Measurements from ENCODE around the gene EHD4. TPM values are rescaled to one million over a fixed set of nuclear protein-coding genes. Genes with fewer than 3 reads are reported as not detected.

Gene EHD4
- polyA plus RNA-seq, 1 of the 3 experiments (the other 2 are of a cell fraction) = 17.5 TPM

- H3K27ac ChIP-seq (ENCODE audit: low read depth in 2 of 2, low read length in 1 of 2) = no peak overlapping the region
- H3K36me3 ChIP-seq (replicated peaks in 1 of 2; ENCODE audit: control insufficient read depth in 1 of 2, insufficient read depth in 2 of 2, low read length in 1 of 2) = peaks cover 0 to 8% of the 10 kb centered on the region in 2 experiments
- H3F3A ChIP-seq (replicated peaks; ENCODE audit: insufficient read depth) = no peaks in the 10 kb centered on the region
- no peak overlapping the region for H3K9ac ChIP-seq
- no peaks in the 10 kb centered on the region for H3K27me3 ChIP-seq (ENCODE audit: insufficient read depth)
- no peak overlapping the region for H3K4me3 ChIP-seq (ENCODE audit: low read depth in 2 of 2, low read length in 1 of 2)
- POLR2A ChIA-PET = interaction anchor here (0.7 kb wide), 1 partner anchor 11 kb away, joined by 5 read pairs; no protein-coding TSS in a partner anchor
- no peak overlapping the region for H3K4me2 ChIP-seq
- H3K79me2 ChIP-seq (ENCODE audit: insufficient read depth) = peaks cover 43% of the 10 kb centered on the region
- H2AFZ ChIP-seq (ENCODE audit: low read depth) = no peak overlapping the region
- WGBS (ENCODE audit: low lambda C conversion rate) = 96% methylated on average over 12 of the region's 12 CpGs
- H4K20me1 ChIP-seq (ENCODE audit: insufficient read depth) = no peaks in the 10 kb centered on the region
- no peak for DNase-seq
- TF ChIP-seq REST (IDR thresholded peaks at IDR 0.05; ENCODE audit: low read depth, low read length) (no peak), USF1 (IDR thresholded peaks at IDR 0.05; ENCODE audit: borderline replicate concordance, low read depth) (no peak), USF2 (IDR thresholded peaks at IDR 0.05; ENCODE audit: borderline replicate concordance, low read depth, low read length) (no peak), PBX3 (IDR thresholded peaks at IDR 0.05) (no peak), FOXM1 (IDR thresholded peaks at IDR 0.05; ENCODE audit: low read depth) (no peak), RCOR1 (IDR thresholded peaks at IDR 0.05; ENCODE audit: low read length) (no peak), EZH2phosphoT487 (IDR thresholded peaks at IDR 0.05; ENCODE audit: borderline replicate concordance, low read depth) (no peak), TAF1 (IDR thresholded peaks at IDR 0.05; ENCODE audit: borderline replicate concordance, low read depth, low read length) (no peak), SIN3A (IDR thresholded peaks at IDR 0.05; ENCODE audit: borderline replicate concordance, low read depth, low read length) (no peak), POLR2AphosphoS5 (IDR thresholded peaks at IDR 0.05; ENCODE audit: low read depth, low read length) (no peak), SMC3 (IDR thresholded peaks at IDR 0.05; ENCODE audit: low read depth, low read length) (no peak), MAX (IDR thresholded peaks at IDR 0.05; ENCODE audit: low read depth) (no peak), FOXJ3 (CRISPR knock-in tag; IDR thresholded peaks at IDR 0.05) (no peak), MEF2A (IDR thresholded peaks at IDR 0.05; ENCODE audit: borderline replicate concordance, low read depth) (no peak), MXI1 (IDR thresholded peaks at IDR 0.05; ENCODE audit: low read depth, low read length) (no peak), YY1 (IDR thresholded peaks at IDR 0.05; ENCODE audit: low read depth) (no peak), RAD21 (IDR thresholded peaks at IDR 0.05; ENCODE audit: low read length) (no peak), TEAD4 (IDR thresholded peaks at IDR 0.05; ENCODE audit: borderline replicate concordance, insufficient read depth) (no peak)
- CTCF ChIA-PET = interaction anchor here (0.8 to 1.8 kb wide), 4 partner anchors 20 to 140 kb away, joined by 3 to 8 read pairs (median 4); no protein-coding TSS in a partner anchor
- H3K4me1 ChIP-seq (ENCODE audit: control insufficient read depth in 1 of 2, insufficient read depth in 2 of 2, low read depth in 1 of 2, low read length in 1 of 2) = no peaks in the 10 kb centered on the region; a peak in 1 of 4 replicates
- H3K9me2 ChIP-seq = no peaks in the 10 kb centered on the region
- no peaks in the 10 kb centered on the region for H3K9me3 ChIP-seq
Observed at GRCh38 chr15:41952013-41952563, 20.3 kb downstream of the EHD4 start.

Measured in SK-N-SH (cell line).